ENCODE results near the gene PIP5K1B. TPM values are rescaled to one million over a fixed set of nuclear protein-coding genes. Genes with fewer than 3 reads are reported as not detected.

Gene PIP5K1B
- total RNA-seq, 1 experiment from 2014 or later: 0.20 TPM

GRCh38 chr9:68711932-68712331, 6.9 kb downstream of the PIP5K1B start:
- no peaks in the 10 kb centered on the region for H3K9me3 ChIP-seq (ENCODE audit: control insufficient read depth in 1 of 2, insufficient read depth in 1 of 2, low read depth in 1 of 2, low read length in 2 of 2)
- intact Hi-C loops (cut with micrococcal nuclease): no loop called here
- RAD21 ChIA-PET (ENCODE audit: low non-redundant PET in 1 of 2, low total read pairs in 2 of 2, uncharacterized antibody in 2 of 2, unreplicated experiment in 2 of 2): no interaction called here
- no peak overlapping the region for H3K4me2 ChIP-seq (ENCODE audit: low read length)
- no peak overlapping the region for H3K9ac ChIP-seq (ENCODE audit: low read length)
- CTCF ChIA-PET: no interaction called here
- H2AFZ ChIP-seq (ENCODE audit: low read depth, low read length, poor library complexity, severe bottlenecking): no peak overlapping the region
- H3K27ac ChIP-seq (ENCODE audit: low read depth, low read length): no peak overlapping the region
- TF ChIP-seq SIN3A (IDR thresholded peaks at IDR 0.05; ENCODE audit: low read depth): no peak
- TF ChIP-seq POLR2AphosphoS5 (IDR thresholded peaks at IDR 0.05; ENCODE audit: low read depth, low read length): no peak
- no peak for TF ChIP-seq EGR1 (IDR thresholded peaks at IDR 0.05; ENCODE audit: low read depth)
- TF ChIP-seq FOSL1 (IDR thresholded peaks at IDR 0.05; ENCODE audit: low read depth): no peak
- TF ChIP-seq ZBTB33 (IDR thresholded peaks at IDR 0.05; ENCODE audit: extremely low read depth, insufficient replicate concordance, low read length): no peak
- TF ChIP-seq SRF (IDR thresholded peaks at IDR 0.05; ENCODE audit: low read depth): no peak
- TF ChIP-seq ATF3 (IDR thresholded peaks at IDR 0.05): no peak
- TF ChIP-seq CBX3 (IDR thresholded peaks at IDR 0.05; ENCODE audit: low read depth): no peak
- no peak for TF ChIP-seq ZFX (IDR thresholded peaks at IDR 0.05)
- no peak for TF ChIP-seq REST (IDR thresholded peaks at IDR 0.05; ENCODE audit: low read depth)
- TF ChIP-seq SP1 (IDR thresholded peaks at IDR 0.05; ENCODE audit: low read depth): no peak
- TF ChIP-seq YY1 (IDR thresholded peaks at IDR 0.05; ENCODE audit: extremely low read depth, insufficient replicate concordance, low read depth, low read length): no peak
- no peak for TF ChIP-seq CEBPB (IDR thresholded peaks at IDR 0.05; ENCODE audit: low read depth)
- no peak for TF ChIP-seq JUND (IDR thresholded peaks at IDR 0.05)
- TF ChIP-seq ELF1 (IDR thresholded peaks at IDR 0.05; ENCODE audit: borderline replicate concordance, low read depth): no peak
- no peak for TF ChIP-seq POLR2A (IDR thresholded peaks at IDR 0.05; ENCODE audit: borderline replicate concordance, extremely low read depth, insufficient read depth, insufficient read length)
- TF ChIP-seq EZH2 (IDR thresholded peaks at IDR 0.05): no peak
- TF ChIP-seq EZH2phosphoT487 (IDR thresholded peaks at IDR 0.05; ENCODE audit: borderline replicate concordance): no peak
- no peak for TF ChIP-seq ZNF274 (IDR thresholded peaks at IDR 0.05; ENCODE audit: low read depth, low read length)
- POLR2A ChIA-PET: no interaction called here
- BruUV-seq (replicated peaks): no TSS peak
- no peaks in the 10 kb centered on the region for H3K4me1 ChIP-seq (ENCODE audit: control insufficient read depth in 1 of 2, insufficient read depth in 2 of 2, low read length in 2 of 2)
- H3K79me2 ChIP-seq (ENCODE audit: insufficient read depth, low read length): no peaks in the 10 kb centered on the region
- DNase-seq (ENCODE audit: low read depth, low spot score): no peak
- H3K4me3 ChIP-seq (replicated peaks in 1 of 2; ENCODE audit: low read depth in 1 of 2, low read length in 2 of 2): no peak overlapping the region
- H4K20me1 ChIP-seq (ENCODE audit: insufficient read depth): no peaks in the 10 kb centered on the region
- H3K36me3 ChIP-seq (ENCODE audit: control insufficient read depth in 1 of 2, insufficient read depth in 2 of 2, low read length in 2 of 2): no peaks in the 10 kb centered on the region
- no peaks in the 10 kb centered on the region; the same call in 1 of the 2 replicates for H3K9me2 ChIP-seq (ENCODE audit: insufficient read depth)
- ATAC-seq: no peak
- peaks cover 54% of the 10 kb centered on the region for H3K27me3 ChIP-seq (ENCODE audit: insufficient read depth, low read length)

Measured in HCT116 (cell line).